ENCODE measurements around the gene PRKACB. TPM values are rescaled to one million over a fixed set of nuclear protein-coding genes. Genes with fewer than 3 reads are reported as not detected.
"Not testable (repeated sequence)": the region's sequence is repeated elsewhere in the genome, so short reads cannot be mapped to it uniquely, and the experiment has no call there.

Gene PRKACB
- total RNA-seq, 1 donor from 2014 or later: 19.1 TPM

GRCh38 chr1:84214115-84214956 lies 70.3 kb downstream of the PRKACB start:
- no peaks in the 10 kb centered on the region for H3K27me3 Mint-ChIP-seq
- H3K9me3 Mint-ChIP-seq: peaks cover 3% of the 10 kb centered on the region
- H3K27ac Mint-ChIP-seq: no peak overlapping the region
- DNase-seq: no peak
- no peak overlapping the region for H3K4me3 Mint-ChIP-seq
- peaks cover 2% of the 10 kb centered on the region for H3K4me1 Mint-ChIP-seq
- intact Hi-C loops (cut with micrococcal nuclease): no loop called here
- peaks cover 31% of the 10 kb centered on the region for H3K36me3 Mint-ChIP-seq (ENCODE audit: low read depth)

- H3K4me1 Mint-ChIP-seq: peaks cover 2% of the 10 kb centered on the region
- H3K27ac Mint-ChIP-seq: no peak overlapping the region
- peaks cover 8% of the 10 kb centered on the region for H3K9me3 Mint-ChIP-seq
- no peak overlapping the region for H3K4me3 Mint-ChIP-seq
- peaks cover 48% of the 10 kb centered on the region for H3K36me3 Mint-ChIP-seq (ENCODE audit: low read depth)
- intact Hi-C loops (cut with micrococcal nuclease): no loop called here
- H3K27me3 Mint-ChIP-seq: no peaks in the 10 kb centered on the region
- no peak for DNase-seq
Observed at GRCh38 chr1:84217239-84217638, 73.2 kb downstream of the PRKACB start.

- H3K27ac Mint-ChIP-seq: no peak overlapping the region
- H3K4me3 Mint-ChIP-seq: no peak overlapping the region
- peaks cover 50% of the 10 kb centered on the region for H3K36me3 Mint-ChIP-seq (ENCODE audit: low read depth)
- DNase-seq: no peak
- H3K9me3 Mint-ChIP-seq: peaks cover 16% of the 10 kb centered on the region
- no peaks in the 10 kb centered on the region for H3K27me3 Mint-ChIP-seq
- H3K4me1 Mint-ChIP-seq: peaks cover 4% of the 10 kb centered on the region
- intact Hi-C loops (cut with micrococcal nuclease): no loop called here
Observed at GRCh38 chr1:84223751-84224432, 79.8 kb downstream of the PRKACB start.

- Mint-ChIP-seq H3K4me3 (no peak overlapping the region), H3K36me3 (ENCODE audit: low read depth) (peaks cover 44% of the 10 kb centered on the region)
- DNase-seq: no peak
Observed at GRCh38 chr1:84224905-84225304, 80.8 kb downstream of the PRKACB start.

GRCh38 chr1:84225646-84226045 lies 81.6 kb downstream of the PRKACB start:
- intact Hi-C loops (cut with micrococcal nuclease): no loop called here
- no peak for DNase-seq
- Mint-ChIP-seq H3K27me3 (no peaks in the 10 kb centered on the region), H3K36me3 (ENCODE audit: low read depth) (peaks cover 41% of the 10 kb centered on the region), H3K27ac (no peak overlapping the region), H3K4me1 (peaks cover 4% of the 10 kb centered on the region), H3K4me3 (no peak overlapping the region), H3K9me3 (peaks cover 16% of the 10 kb centered on the region)

More at GRCh38 chr1:84224905-84225304, 80.8 kb downstream of the PRKACB start:
- Mint-ChIP-seq H3K27me3 (no peaks in the 10 kb centered on the region), H3K9me3 (peaks cover 16% of the 10 kb centered on the region), H3K4me1 (peaks cover 4% of the 10 kb centered on the region), H3K27ac (no peak overlapping the region)
- intact Hi-C loops (cut with micrococcal nuclease): no loop called here

GRCh38 chr1:84232676-84233075 lies 88.6 kb downstream of the PRKACB start:
- H3K4me1 Mint-ChIP-seq; DNase-seq; H3K4me3 Mint-ChIP-seq; intact Hi-C loops (cut with micrococcal nuclease); H3K27ac Mint-ChIP-seq; H3K27me3 Mint-ChIP-seq: not testable (repeated sequence)
- peaks cover 28% of the 10 kb centered on the region for H3K36me3 Mint-ChIP-seq (ENCODE audit: low read depth)
- H3K9me3 Mint-ChIP-seq: peaks cover 14% of the 10 kb centered on the region

GRCh38 chr1:84236256-84236655 lies 92.2 kb downstream of the PRKACB start:
- no peaks in the 10 kb centered on the region for H3K27me3 Mint-ChIP-seq
- DNase-seq: no peak
- H3K4me1 Mint-ChIP-seq: no peaks in the 10 kb centered on the region
- no peak overlapping the region for H3K4me3 Mint-ChIP-seq
- peaks cover 29% of the 10 kb centered on the region for H3K9me3 Mint-ChIP-seq
- H3K36me3 Mint-ChIP-seq (ENCODE audit: low read depth): peaks cover 48% of the 10 kb centered on the region
- H3K27ac Mint-ChIP-seq: no peak overlapping the region
- intact Hi-C loops (cut with micrococcal nuclease): no loop called here

GRCh38 chr1:84242641-84243040 lies 98.6 kb downstream of the PRKACB start:
- Mint-ChIP-seq H3K27ac (no peak overlapping the region), H3K4me3 (no peak overlapping the region), H3K4me1 (peaks cover 5% of the 10 kb centered on the region), H3K36me3 (ENCODE audit: low read depth) (peaks cover 23% of the 10 kb centered on the region), H3K9me3 (peaks cover 15% of the 10 kb centered on the region), H3K27me3 (no peaks in the 10 kb centered on the region)
- DNase-seq: no peak
- intact Hi-C loops (cut with micrococcal nuclease): no loop called here

GRCh38 chr1:84245563-84245962 lies 101.5 kb downstream of the PRKACB start:
- Mint-ChIP-seq H3K27ac (no peak overlapping the region), H3K4me3 (no peak overlapping the region), H3K36me3 (ENCODE audit: low read depth) (peaks cover 5% of the 10 kb centered on the region), H3K4me1 (peaks cover 5% of the 10 kb centered on the region), H3K9me3 (peaks cover 9% of the 10 kb centered on the region), H3K27me3 (peaks cover 3% of the 10 kb centered on the region)
- intact Hi-C loops (cut with micrococcal nuclease): no loop called here
- DNase-seq: no peak

- H3K9me3 Mint-ChIP-seq: peaks cover 4% of the 10 kb centered on the region
- H3K4me1 Mint-ChIP-seq: peaks cover 5% of the 10 kb centered on the region
- no peak overlapping the region for H3K4me3 Mint-ChIP-seq
- H3K27me3 Mint-ChIP-seq: peaks cover 3% of the 10 kb centered on the region
- no peak for DNase-seq
- H3K27ac Mint-ChIP-seq: no peak overlapping the region
- peaks cover 2% of the 10 kb centered on the region for H3K36me3 Mint-ChIP-seq (ENCODE audit: low read depth)
- intact Hi-C loops (cut with micrococcal nuclease): no loop called here
Observed at GRCh38 chr1:84246213-84246612, 102.1 kb downstream of the PRKACB start.

- no peak for DNase-seq
- peaks cover 3% of the 10 kb centered on the region for H3K27me3 Mint-ChIP-seq
- intact Hi-C loops (cut with micrococcal nuclease): no loop called here
- peaks cover 2% of the 10 kb centered on the region for H3K36me3 Mint-ChIP-seq (ENCODE audit: low read depth)
- H3K4me3 Mint-ChIP-seq: no peak overlapping the region
- peaks cover 5% of the 10 kb centered on the region for H3K4me1 Mint-ChIP-seq
- H3K9me3 Mint-ChIP-seq: peaks cover 9% of the 10 kb centered on the region
- no peak overlapping the region for H3K27ac Mint-ChIP-seq
Observed at GRCh38 chr1:84247425-84248220, 103.6 kb downstream of the PRKACB start.

GRCh38 chr1:84250668-84251067 lies 106.6 kb downstream of the PRKACB start:
- Mint-ChIP-seq H3K36me3 (ENCODE audit: low read depth) (peaks cover 2% of the 10 kb centered on the region), H3K9me3 (peaks cover 9% of the 10 kb centered on the region), H3K27ac (no peak overlapping the region), H3K4me3 (no peak overlapping the region), H3K4me1 (peaks cover 5% of the 10 kb centered on the region), H3K27me3 (peaks cover 5% of the 10 kb centered on the region)
- no peak for DNase-seq
- intact Hi-C loops (cut with micrococcal nuclease): no loop called here

GRCh38 chr1:84253036-84253435 lies 109.0 kb downstream of the PRKACB start:
- H3K36me3 Mint-ChIP-seq (ENCODE audit: low read depth): peaks cover 2% of the 10 kb centered on the region
- intact Hi-C loops (cut with micrococcal nuclease): no loop called here
- no peak overlapping the region for H3K27ac Mint-ChIP-seq
- H3K9me3 Mint-ChIP-seq: peaks cover 9% of the 10 kb centered on the region
- H3K4me1 Mint-ChIP-seq: no peaks in the 10 kb centered on the region
- DNase-seq: no peak
- no peak overlapping the region for H3K4me3 Mint-ChIP-seq
- H3K27me3 Mint-ChIP-seq: peaks cover 5% of the 10 kb centered on the region

- DNase-seq: no peak
- Mint-ChIP-seq H3K36me3 (ENCODE audit: low read depth) (peaks cover 2% of the 10 kb centered on the region), H3K9me3 (peaks cover 9% of the 10 kb centered on the region), H3K4me3 (no peak overlapping the region), H3K27ac (no peak overlapping the region), H3K27me3 (peaks cover 5% of the 10 kb centered on the region), H3K4me1 (no peaks in the 10 kb centered on the region)
- intact Hi-C loops (cut with micrococcal nuclease): no loop called here
Observed at GRCh38 chr1:84253891-84254290, 109.8 kb downstream of the PRKACB start.

Data from activated CD4-positive, alpha-beta T cell treated with anti-CD3 and anti-CD28 coated beads, Interleukin-2, amount 10 ng/mL, durations not matched to agents 24 days and 14 days (primary cell).